Glomerular visceral epithelial cell (primary cell): ENCODE measurements around the gene FNDC7.
"Not testable (repeated sequence)": the region's sequence is repeated elsewhere in the genome, so short reads cannot be mapped to it uniquely, and the experiment has no call there.

Experiments used
- DNase-seq: peaks from one replicate; pipeline ENCODE4 v3.0.0-alpha.2; 2016; ENCODE audit errors: extremely low spot score

Gene FNDC7, protein sequence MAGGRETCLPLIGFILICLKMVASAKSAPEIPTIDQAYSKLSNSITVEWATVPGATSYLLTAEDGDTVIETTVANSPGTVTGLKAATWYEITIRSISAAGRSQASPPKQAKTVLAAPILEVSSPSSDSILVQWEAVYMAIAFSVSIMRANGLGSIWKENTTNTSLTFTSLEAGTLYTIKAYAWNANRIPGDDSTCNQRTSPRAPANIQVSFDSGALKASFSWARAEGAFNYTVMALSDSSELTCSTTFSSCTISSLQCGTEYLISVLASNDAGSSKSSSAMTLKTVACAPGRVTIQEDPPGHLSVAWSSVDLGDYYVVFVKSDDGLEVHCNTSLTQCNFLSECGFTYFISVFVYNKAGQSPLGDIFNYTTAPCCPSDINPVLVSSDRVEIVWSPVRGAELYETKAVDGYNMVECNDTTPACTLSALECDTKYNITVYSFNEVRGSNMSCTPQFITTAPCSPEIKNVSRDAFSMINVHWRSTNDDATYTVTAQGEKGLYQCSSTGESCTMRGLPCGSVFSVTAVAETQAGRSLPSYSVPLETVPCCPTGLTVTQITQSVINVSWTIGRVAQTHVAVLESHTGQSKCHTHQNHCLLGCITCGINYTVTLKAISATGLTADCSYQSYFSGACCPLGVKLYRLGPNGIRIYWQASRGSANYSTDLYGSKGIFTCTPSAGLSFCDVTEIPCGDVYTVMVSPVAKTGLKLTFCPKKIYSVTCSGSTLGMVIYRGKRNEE

DNA sequence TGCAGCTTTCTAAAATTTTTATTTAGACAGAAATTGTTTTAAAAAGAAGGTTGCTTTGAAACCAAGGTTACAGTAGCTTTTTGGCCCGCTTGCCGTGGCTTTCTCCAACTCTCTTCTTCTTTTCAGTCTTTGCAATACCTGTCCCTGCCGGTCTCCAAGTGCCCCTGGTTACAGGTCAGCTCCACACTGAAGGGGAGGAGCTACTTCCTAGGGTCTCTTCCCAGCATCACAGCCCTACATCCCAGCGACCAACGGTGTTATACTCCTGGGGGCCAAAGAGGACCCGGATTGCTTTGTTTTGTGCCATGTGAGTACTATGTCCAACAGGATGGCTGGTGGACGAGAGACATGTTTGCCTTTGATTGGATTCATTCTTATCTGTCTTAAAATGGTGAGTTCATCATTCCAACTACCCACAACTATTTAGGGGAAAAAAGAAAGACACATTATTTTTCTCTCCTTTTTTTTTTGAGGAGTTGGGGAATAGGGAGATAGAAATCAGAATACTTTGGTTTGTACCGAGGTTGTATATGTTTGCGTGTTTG, at the start of gene FNDC7:
TSS of gene FNDC7 (plus strand) at position 303 of the 545 bp plus-strand sequence. CDS start at position 329, 26 bp downstream.
- no peak for DNase-seq

DNA sequence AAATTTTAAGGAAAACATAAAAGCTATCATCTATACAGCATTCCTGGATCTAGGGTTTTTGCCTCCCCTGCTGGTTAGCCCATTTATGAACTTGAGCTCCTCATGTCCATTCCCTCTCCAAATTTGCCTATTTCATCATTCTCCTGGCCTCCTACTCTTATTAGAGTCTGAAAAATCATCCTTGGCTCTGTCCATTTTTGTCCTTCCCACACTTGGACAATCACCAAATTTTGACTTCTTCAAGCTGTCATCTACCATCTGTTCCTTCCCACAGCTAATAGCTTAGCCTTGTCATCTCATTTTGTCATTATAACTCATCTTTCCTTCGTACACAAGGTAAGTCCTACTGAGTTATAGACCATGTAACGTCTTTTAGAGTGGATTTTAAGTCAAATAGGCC, 49.6 kb upstream of the FNDC7 start:
- no peak for DNase-seq

DNA sequence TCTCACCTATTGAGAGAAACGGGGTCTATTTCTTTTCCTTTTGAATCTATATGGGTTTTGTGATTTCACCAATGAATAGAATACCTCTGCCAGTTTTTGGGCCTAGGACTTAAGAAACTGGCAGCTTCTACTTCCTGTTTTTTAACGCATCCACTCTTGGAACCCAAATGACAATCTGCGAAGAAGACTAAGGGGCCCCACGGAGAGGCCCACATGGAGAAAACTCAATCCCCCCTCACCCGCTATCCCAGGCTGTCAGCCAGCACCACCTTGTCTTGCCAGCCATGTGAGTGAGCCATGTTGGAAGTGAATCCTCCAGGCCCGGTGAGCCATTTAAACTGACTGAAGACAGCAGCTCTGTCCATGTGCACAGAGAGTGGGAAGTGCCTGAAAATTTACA, 48.2 kb upstream of the FNDC7 start:
- no peak for DNase-seq

DNA sequence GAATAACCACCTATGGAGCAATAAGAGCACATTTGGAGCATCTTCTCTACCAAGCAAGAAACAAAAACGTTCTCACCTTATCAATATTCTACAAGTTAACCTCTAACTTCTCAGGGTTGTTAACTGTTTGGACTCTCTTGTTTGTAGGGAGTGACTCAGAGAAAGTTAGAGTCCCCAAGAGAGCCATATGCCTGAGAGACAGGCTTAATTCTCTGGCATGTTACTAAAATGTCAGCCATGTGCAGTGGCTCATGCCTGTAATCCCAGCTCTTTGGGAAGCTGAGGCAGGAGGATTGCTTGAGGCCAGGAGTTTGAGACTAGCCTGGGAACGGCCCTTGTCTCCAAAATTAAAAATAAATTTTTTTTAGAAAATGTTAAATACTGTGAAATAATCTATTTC, 47.6 kb upstream of the FNDC7 start:
- DNase-seq: no peak

DNA sequence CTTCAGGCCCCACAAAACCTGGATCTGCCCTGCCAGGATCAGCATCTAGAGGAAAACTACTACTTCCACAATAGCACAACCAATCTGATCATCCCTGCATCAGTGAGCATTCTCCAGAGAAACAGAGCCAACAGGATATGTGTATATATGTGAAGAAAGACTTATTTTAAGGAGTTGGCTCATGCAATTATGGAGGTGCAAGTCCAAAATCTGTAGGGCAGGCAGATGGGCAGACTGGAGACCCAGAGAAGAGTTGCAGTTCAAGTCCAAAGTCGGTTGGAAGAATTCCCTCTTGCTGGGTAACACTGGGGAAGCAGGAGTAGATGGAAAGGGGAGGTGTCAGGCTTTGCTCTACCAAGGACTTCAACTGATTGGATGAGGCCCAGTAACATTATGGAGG, 46.9 kb upstream of the FNDC7 start:
- no peak for DNase-seq

DNA sequence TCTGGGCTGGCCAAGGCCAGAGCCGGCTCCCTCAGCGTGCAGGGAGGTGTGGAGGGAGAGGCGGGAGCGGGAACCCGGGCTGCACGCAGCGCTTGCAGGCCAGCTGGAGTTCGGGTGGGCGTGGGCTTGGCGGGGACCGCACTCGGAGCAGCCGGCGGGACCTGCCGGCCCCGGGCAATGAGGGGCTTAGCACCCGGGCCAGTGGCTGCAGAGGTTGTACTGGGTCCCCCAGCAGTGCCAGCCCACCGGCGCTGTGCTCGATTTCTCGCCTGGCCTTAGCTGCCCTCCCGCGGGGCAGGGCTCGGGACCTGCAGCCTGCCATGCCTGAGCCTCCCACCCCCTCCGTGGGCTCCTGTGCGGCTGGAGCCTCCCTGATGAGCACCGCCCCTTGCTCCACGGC, 45.3 kb upstream of the FNDC7 start:
- DNase-seq: not testable (repeated sequence)

DNA sequence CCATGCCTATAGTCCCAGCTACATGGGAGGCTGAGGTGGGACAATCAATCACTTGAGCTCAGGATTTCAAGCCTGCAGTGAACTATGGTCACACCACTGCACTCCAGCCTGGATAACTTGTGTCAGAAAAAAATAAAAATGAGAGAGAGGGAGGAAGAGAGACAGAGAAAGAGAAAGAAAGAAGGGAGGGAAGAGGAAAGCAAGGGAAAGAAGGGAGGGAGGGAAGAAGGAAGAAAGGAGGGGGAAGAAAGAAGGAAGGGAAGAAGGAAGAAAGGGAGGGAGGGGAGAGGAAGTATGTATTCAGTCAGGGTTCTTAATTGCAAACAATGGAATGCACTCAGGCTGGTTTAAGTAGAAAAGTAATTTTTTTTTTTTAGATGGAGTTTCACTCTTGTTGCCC, 43.9 kb upstream of the FNDC7 start:
- no peak for DNase-seq

DNA sequence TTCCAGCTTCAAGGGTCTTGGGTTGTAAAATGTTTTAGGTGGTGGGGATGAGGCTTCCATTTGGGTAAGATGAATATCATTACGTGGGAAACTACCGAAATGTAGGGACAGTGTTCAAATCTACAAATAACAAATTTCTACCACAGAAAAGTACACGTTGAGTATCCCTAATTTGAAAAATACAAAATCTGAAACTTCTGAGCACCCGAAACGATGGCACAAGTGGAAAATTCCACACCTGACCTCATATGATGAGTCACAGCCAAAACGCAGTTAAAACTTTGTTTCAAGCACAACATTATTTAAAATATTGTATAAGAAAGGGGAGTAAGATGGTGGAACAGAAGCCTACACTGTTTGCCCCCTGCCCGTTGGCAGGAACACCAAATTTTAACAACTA, 43.0 kb upstream of the FNDC7 start:
- no peak for DNase-seq

DNA sequence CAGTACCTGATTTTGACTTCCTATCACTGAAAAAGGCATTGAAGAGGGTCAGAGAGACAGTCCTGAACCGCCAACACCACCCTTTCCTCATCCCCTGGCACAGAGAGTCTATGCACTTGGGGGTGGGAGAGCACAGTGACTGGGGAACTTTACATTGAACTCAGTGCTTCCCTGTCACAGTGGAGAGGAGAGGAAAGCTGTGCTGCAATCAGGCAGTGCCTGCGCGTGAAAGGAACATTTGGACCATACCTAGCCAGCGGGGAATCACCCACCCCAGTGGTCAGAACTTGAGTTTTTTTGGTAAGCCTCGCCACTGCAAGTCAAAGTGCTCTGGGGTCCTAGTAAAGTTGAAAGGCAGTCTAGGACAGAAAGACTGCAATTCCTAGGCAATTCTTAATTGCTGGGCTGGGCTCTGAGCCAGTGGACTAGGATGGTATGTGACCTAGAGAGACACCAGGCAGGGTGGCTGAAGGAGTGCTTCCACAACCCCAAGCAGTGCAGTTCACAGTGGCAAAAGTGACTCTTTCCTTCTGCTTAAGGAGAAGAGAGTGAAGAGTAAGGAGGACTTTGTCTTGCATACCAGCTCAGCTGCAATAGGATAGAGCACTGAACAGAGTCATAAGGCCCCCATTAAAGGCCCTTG, 42.5 kb upstream of the FNDC7 start:
- DNase-seq: no peak

DNA sequence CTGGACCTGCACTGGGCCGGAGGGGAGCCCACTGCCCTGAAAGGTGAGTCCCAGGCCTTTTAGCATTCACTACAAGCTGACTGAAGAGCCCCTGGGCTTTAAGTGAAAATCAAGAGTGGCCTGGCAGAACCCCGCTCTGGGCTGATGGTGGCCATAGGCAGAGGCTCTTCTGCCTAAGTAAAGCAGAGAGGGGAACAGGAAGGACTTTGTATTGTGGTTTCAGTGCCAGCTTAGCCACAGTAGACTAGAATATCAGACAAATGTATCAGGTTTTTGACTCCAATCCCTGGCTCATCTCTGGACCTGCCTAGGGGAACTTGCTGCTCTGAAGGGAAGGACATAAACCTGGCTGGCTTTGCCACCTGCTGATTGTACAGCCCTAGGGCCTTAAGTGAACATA, 41.6 kb upstream of the FNDC7 start:
- no peak for DNase-seq

DNA sequence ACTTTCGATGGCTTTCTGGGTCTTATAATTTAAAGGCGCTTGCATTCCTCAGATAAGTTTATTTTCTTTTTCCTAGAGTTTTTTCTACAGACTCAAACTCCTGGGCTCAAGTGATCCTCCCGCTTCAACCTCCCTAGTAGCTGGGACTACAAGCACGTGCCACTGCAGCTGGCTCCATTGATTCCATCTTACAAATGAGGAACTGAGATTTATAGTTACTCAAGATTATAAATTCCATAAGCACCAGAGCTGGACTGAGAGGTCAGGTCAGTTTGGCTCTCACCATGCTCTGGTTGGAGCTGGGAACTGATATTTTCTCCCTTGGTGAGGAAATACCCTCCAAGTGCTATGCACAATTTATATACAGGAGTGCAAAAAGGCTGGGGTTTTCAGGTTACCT, 34.0 kb upstream of the FNDC7 start:
- no peak for DNase-seq

DNA sequence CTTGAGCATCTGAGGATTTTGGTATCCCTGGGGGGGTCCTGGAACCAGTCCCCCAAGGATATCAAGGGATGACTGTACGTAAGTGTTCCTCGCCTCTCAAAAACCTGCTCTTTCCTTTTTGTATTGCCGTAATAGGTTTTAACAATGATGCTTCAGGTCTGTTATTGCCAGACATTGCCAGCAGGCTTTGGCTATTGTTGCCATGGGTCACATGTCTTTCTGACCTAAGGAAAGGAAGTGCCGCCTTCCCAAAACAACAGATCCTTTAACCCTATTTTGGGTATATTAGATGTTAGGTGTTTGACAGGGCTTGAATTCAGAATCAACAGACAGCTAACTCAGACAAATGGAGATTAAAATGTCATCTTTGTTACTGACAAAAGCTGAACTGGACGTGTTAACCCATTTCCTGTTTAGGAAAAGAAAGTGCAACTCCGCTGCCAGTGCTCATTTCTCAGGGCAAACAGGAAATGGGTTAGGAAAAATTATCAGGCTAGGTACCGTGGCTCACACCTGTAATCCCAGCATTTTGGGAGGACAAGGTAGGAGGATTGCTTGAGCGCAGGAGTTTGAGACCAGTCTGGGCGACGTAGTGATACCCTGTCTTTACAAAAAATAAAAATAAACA, 33.0 kb upstream of the FNDC7 start:
- DNase-seq: no peak

DNA sequence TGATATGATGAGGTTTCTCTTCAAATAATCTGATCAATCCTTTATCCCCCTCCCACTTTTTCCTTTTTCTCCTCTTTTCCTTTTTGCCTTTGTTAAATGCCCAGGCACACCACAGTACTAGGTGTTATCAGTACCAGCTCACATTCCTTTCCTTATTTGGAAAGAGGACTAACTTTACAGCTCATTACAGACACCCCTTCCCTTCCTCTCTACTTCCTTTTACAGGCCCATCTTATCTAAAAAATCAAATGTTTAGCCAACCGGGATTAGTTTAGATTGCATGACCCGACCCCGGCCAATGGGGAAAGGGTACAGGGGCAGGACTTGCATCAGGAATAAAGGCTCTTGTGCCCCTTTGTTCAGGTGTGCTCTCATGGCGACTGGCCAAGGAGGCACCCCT, 31.0 kb upstream of the FNDC7 start:
- DNase-seq: not testable (repeated sequence)

DNA sequence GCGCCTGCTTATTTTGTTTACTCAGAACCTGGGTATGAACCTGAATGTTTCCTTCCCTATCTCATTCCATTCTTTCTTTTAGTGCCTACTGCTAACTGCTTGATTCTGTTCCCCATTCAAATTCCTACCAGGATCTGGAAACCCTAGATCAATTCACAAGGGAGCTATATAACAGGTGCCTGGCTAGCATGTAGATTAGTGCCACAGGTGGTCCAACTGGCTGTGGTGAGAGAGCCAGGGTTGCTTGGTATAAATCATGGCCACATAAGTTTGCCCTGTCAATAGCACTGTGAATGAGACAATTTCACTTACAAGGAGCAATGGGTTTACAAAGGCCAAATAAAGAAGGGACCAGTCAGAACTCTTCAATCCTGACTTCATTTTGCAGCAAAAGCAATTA, 27.2 kb upstream of the FNDC7 start:
- DNase-seq: no peak

DNA sequence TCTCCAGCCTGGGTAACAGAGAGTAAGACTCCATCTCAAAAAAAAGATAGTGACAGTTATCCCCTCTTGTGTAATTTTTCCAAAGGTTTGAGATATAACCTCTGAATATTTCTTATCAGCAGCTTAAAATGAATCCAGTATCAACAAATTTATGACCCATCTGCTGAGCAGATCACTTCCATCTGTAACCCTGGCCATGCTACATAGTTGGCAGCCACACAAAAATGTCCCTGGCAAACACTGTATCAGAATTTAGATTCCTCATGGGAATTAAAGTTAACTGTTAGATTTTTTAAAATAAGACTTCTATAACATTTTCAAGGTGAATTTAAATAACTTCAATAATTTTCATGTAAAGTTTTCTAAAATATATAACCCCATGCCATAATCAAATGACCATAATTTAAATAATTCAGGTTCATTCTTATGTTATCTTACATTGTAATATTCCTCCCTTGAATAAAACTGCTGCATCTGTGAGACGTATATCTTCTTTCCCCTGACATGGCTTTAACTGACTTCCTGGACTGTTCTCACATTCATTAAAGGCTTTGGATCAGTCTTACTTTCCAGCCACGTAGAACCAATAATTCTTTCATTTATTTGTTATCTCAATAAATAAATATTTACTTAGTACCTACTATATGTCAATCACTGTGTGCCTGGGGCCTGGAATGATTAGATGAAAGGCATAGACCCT, 25.9 kb upstream of the FNDC7 start:
- DNase-seq: no peak

DNA sequence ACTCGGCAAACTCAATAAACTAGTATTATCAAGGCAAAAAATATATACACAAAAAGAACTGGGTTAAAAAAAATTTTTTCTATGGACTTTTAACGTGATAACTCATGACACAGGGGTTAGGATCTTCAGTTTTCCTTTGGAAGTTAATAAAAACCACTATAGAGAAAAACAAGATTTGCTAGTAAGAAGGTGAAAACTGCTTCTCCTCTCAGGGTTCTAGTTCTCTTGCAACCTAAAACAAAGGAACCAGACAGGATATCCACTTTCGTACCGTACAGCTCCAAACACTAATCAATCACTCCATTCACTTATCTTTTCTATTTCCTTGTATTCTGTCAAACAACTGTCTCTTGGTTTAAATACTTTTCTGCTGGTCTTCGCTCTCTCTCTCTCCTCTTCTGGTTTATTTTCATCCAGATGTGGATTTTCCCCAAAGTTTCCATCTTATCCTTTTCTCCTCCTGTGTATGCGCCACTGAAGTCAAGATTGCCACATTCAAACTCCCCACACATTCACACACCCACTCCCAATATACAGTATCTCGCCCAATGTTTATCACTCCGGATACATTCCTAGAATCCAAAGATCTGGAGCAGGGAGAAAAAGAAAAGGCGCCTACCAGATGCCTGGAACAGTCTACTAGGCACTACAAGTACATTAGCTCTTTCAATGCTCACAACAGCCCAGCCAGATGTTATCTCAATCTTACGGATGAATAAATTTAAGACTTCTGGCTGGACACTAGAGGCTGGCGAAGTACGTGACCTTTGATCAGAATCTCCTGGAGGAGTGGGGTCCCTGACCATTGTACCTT, 21.4 kb upstream of the FNDC7 start:
- no peak for DNase-seq

DNA sequence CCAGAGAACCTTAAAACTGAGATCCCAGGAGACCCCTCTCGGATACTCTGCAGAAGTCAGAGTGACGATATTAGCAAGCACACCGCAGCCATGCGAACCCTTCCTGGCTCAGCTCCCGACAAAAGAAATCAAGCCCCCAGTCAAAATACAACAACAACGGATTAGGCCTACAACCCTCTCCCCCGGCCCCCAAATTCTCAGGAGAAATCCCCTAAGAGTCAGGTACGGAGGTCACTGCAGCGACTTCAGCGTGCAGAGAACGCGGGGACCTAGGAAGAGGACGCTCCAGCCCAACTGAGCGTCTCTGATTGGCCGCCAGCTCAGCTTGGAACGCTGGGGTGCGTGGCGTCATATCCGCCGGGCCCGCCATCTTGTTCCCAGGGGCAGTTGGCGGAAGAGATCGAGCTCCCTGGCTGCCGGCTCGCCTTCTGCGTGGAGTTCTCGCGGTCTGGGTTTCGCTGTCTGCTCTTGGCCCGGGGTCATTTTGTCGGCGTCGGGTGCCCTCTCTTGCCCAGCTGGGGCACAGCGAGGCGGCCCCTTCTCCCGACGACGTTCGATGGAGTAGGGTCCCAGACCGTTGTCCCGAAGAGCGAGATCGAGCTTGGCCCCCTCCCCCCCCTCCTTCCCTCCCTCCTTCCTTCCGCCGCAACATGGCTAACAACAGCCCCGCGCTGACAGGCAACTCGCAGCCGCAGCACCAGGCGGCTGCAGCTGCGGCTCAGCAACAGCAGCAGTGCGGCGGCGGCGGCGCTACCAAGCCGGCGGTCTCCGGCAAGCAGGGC, 20.6 kb upstream of the FNDC7 start, which contains the start of gene PRPF38B:
TSS of gene PRPF38B (plus strand) at position 369 of the 782 bp plus-strand sequence. CDS start at position 651, 282 bp downstream.
- peak; percentile 88 for DNase-seq

DNA sequence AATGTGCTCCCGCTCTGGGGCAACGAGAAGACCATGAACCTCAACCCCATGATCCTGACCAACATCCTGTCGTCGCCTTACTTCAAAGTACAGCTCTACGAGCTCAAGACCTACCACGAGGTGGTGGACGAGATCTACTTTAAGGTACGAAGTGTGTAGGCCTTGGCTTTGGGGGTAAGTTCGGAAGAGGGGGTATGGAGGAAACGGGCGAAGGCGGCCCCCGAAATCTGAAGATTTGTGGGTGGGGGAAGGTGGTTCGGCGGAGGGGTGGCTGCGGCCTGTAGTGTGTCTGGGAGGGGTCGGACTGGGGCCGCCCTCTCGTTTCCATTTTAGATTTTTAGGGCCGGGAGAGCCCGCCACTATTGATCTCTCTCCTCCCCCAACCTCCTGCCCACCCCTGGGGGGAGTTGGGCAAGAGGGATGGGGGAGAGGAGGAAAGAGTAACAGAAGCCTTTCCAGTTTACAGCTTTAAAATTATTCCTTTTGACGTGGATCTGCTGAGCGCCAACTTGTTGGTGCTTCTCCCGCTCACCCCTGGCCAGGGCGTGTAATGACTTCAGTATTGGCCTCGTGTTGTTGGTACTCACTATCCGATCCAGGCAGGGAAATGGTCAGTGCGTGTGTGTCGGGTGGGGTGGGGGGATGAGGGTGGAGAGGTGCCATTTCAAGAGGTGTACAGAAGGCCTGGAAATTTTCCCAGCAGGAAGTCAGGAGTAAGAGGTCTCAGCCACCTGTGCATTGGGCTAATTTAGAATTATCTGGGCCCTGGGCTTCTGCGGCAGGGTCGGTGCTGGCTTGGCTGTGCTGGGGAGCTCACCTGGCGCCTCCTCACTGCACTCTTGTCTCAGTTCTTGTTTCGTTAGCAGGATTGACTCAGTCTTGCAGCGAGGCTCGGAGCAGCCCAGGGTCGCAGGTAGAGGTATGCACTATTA, 19.7 kb upstream of the FNDC7 start:
- DNase-seq: peak; percentile 59
